ENCODE data around the gene PNPLA5.
A peak's percentile ranks its signal among the peaks of the same experiment; 100 is the strongest.

PNPLA5 gene

DNA sequence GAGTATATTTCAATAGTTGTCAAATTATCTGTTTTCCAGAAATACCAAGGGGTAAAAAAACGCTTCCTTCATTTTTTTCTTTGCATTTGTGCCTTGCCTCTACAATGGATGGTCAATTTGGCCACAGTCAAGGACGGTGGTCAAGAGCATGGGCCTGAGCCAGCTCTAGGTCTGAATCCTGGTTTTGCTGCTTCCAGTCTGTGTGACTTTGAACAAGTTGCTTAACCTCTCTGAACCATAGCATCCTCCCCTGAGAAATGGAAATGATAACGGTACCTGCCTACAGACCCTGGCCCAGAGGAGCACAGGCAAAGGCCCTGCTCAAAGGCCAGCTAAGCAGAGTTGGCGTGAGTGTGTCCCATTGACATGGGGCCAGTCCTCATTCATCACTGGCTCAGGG lies 3.1 kb downstream of the PNPLA5 start:
- TF ChIP-seq, protein P1, sequence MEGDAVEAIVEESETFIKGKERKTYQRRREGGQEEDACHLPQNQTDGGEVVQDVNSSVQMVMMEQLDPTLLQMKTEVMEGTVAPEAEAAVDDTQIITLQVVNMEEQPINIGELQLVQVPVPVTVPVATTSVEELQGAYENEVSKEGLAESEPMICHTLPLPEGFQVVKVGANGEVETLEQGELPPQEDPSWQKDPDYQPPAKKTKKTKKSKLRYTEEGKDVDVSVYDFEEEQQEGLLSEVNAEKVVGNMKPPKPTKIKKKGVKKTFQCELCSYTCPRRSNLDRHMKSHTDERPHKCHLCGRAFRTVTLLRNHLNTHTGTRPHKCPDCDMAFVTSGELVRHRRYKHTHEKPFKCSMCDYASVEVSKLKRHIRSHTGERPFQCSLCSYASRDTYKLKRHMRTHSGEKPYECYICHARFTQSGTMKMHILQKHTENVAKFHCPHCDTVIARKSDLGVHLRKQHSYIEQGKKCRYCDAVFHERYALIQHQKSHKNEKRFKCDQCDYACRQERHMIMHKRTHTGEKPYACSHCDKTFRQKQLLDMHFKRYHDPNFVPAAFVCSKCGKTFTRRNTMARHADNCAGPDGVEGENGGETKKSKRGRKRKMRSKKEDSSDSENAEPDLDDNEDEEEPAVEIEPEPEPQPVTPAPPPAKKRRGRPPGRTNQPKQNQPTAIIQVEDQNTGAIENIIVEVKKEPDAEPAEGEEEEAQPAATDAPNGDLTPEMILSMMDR (IDR thresholded peaks at IDR 0.05; ENCODE audit: poor library complexity, severe bottlenecking) = no peak
- DNase-seq (ENCODE audit: low spot score) (no peak), ATAC-seq (ENCODE audit: low read depth) (no peak)
- Histone ChIP-seq H3K4me1 (ENCODE audit: insufficient read depth, poor library complexity, severe bottlenecking) (no peaks in the 10 kb centered on the region), H3K27me3 (ENCODE audit: insufficient read depth, poor library complexity, severe bottlenecking) (peaks cover 33% of the 10 kb centered on the region), H3K4me3 (ENCODE audit: severe bottlenecking) (no peak overlapping the region), H3K27ac (ENCODE audit: poor library complexity, severe bottlenecking) (no peak overlapping the region), H3K9me3 (ENCODE audit: severe bottlenecking) (no peaks in the 10 kb centered on the region), H3K36me3 (ENCODE audit: low read depth) (no peaks in the 10 kb centered on the region)

DNA sequence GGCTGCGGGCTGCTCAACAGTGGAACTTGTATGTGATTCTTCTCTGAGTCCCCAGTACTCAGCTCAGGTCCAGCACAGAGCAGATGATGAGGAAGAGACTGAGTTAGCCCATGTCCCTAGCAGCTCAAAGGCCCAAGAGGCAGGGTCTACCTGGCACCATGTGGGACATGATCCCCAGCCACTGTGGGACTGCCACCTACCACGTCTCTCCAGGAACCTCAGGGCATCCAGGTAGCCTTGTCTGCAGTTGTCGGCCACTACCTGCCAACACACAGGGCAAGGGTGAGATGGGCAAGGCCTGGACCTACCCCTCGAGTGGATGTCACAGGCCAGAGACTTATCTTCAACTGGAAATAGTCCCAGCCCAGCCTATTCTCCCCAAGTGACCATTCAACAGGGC lies 4.4 kb downstream of the PNPLA5 start:
- Histone ChIP-seq H3K9me3 (ENCODE audit: severe bottlenecking) (no peaks in the 10 kb centered on the region), H3K36me3 (ENCODE audit: low read depth) (no peaks in the 10 kb centered on the region), H3K27me3 (ENCODE audit: insufficient read depth, poor library complexity, severe bottlenecking) (peaks cover 31% of the 10 kb centered on the region), H3K4me1 (ENCODE audit: insufficient read depth, poor library complexity, severe bottlenecking) (no peaks in the 10 kb centered on the region), H3K27ac (ENCODE audit: poor library complexity, severe bottlenecking) (no peak overlapping the region), H3K4me3 (ENCODE audit: severe bottlenecking) (no peak overlapping the region)
- DNase-seq (ENCODE audit: low spot score) = no peak
- no peak for ATAC-seq (ENCODE audit: low read depth)
- TF ChIP-seq, protein P1 (IDR thresholded peaks at IDR 0.05; ENCODE audit: poor library complexity, severe bottlenecking) = no peak

DNA sequence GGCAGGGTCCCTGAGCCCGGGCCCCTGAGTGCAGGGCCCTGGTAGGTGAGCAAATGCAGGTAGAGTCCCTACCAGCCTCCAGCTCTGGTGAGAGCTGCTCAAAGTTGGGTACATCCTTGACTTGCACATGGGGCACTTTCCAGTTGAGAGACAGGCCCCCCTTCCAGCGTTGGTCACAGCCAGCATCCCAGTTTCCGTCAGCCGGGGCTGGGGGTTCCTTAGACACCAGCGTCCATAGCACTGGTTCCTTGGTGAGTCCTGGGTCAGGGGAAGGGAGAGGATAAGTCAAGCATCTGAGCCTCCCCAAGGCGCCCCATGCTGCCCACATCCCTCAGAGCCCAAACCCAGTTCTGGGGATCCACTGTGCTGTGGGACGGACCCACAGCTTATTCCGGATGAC lies 5.6 kb downstream of the PNPLA5 start:
- DNase-seq (ENCODE audit: low spot score) (no peak), ATAC-seq (ENCODE audit: low read depth) (no peak)
- TF ChIP-seq, protein P1 (IDR thresholded peaks at IDR 0.05; ENCODE audit: poor library complexity, severe bottlenecking) = no peak
- peaks cover 19% of the 10 kb centered on the region for H3K27me3 ChIP-seq (ENCODE audit: insufficient read depth, poor library complexity, severe bottlenecking)
- no peak overlapping the region for H3K4me3 ChIP-seq (ENCODE audit: severe bottlenecking)
- H3K27ac ChIP-seq (ENCODE audit: poor library complexity, severe bottlenecking) = no peak overlapping the region
- H3K9me3 ChIP-seq (ENCODE audit: severe bottlenecking) = no peaks in the 10 kb centered on the region
- H3K36me3 ChIP-seq (ENCODE audit: low read depth) = no peaks in the 10 kb centered on the region
- H3K4me1 ChIP-seq (ENCODE audit: insufficient read depth, poor library complexity, severe bottlenecking) = no peaks in the 10 kb centered on the region

DNA sequence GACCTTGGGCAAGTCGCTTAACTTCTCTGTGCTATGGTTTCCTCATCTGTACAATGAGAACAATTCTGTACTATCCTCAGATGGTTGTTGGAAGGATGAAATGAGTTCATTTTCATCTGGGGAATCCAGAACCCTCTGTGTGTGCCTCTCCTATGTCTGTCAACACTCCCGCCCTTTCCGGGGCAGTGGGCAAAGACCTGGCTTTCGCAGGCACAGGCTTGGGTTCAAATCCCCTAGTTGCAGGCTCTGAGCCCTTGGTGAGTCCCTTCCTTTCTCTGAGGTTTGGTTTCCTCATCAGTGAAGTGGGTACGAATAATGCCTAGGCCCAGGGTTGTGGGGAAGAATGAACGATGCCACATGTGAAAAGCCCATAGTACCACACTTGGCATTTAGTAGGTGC lies 6.0 kb downstream of the PNPLA5 start:
- no peak overlapping the region for H3K27ac ChIP-seq (ENCODE audit: poor library complexity, severe bottlenecking)
- no peaks in the 10 kb centered on the region for H3K9me3 ChIP-seq (ENCODE audit: severe bottlenecking)
- no peak overlapping the region for H3K4me3 ChIP-seq (ENCODE audit: severe bottlenecking)
- H3K27me3 ChIP-seq (ENCODE audit: insufficient read depth, poor library complexity, severe bottlenecking) = peaks cover 15% of the 10 kb centered on the region
- H3K4me1 ChIP-seq (ENCODE audit: insufficient read depth, poor library complexity, severe bottlenecking) = no peaks in the 10 kb centered on the region
- no peak for DNase-seq (ENCODE audit: low spot score)
- TF ChIP-seq, protein P1 (IDR thresholded peaks at IDR 0.05; ENCODE audit: poor library complexity, severe bottlenecking) = no peak
- H3K36me3 ChIP-seq (ENCODE audit: low read depth) = no peaks in the 10 kb centered on the region
- no peak for ATAC-seq (ENCODE audit: low read depth)

DNA sequence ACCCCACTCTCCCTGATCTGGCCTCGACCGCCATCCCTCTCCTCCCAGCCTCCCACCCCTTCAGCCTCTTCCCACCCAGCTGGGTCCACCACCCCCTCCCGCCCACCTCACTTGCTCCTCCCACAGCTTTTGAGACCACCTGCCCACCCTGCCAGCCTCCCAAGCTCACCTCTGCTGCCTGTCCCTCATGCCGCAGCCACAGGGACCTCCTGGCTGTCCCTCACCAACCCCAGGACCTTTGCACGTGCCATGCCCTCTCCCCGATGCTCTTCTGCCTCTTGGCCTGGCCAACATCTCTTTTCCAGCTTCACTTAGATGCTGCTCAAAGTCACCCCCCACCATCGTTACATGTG lies 6.5 kb downstream of the PNPLA5 start:
- H3K36me3 ChIP-seq (ENCODE audit: low read depth) = no peaks in the 10 kb centered on the region
- peaks cover 10% of the 10 kb centered on the region for H3K27me3 ChIP-seq (ENCODE audit: insufficient read depth, poor library complexity, severe bottlenecking)
- no peaks in the 10 kb centered on the region for H3K4me1 ChIP-seq (ENCODE audit: insufficient read depth, poor library complexity, severe bottlenecking)
- no peak overlapping the region for H3K27ac ChIP-seq (ENCODE audit: poor library complexity, severe bottlenecking)
- no peak overlapping the region for H3K4me3 ChIP-seq (ENCODE audit: severe bottlenecking)
- H3K9me3 ChIP-seq (ENCODE audit: severe bottlenecking) = no peaks in the 10 kb centered on the region
- TF ChIP-seq, protein P1 (IDR thresholded peaks at IDR 0.05; ENCODE audit: poor library complexity, severe bottlenecking) = peak; percentile 61
- ATAC-seq (ENCODE audit: low read depth) (no peak), DNase-seq (ENCODE audit: low spot score) (no peak)

All from RWPE2 (cell line).